ENCODE results near the gene TBX10.

TBX10 gene

GRCh38 chr11:67649634-67650510 lies 10.3 kb upstream of the TBX10 start:
- ChIA-PET CTCF (interaction anchor here (1.3 kb wide), 1 partner anchor 10 kb away, joined by 4 read pairs; no protein-coding TSS in a partner anchor), POLR2A (ENCODE audit: low non-redundant PET) (interaction anchor here (0.6 kb wide), 1 partner anchor 22 kb away, joined by 5 read pairs; no protein-coding TSS in a partner anchor)
- TF ChIP-seq, protein P1, sequence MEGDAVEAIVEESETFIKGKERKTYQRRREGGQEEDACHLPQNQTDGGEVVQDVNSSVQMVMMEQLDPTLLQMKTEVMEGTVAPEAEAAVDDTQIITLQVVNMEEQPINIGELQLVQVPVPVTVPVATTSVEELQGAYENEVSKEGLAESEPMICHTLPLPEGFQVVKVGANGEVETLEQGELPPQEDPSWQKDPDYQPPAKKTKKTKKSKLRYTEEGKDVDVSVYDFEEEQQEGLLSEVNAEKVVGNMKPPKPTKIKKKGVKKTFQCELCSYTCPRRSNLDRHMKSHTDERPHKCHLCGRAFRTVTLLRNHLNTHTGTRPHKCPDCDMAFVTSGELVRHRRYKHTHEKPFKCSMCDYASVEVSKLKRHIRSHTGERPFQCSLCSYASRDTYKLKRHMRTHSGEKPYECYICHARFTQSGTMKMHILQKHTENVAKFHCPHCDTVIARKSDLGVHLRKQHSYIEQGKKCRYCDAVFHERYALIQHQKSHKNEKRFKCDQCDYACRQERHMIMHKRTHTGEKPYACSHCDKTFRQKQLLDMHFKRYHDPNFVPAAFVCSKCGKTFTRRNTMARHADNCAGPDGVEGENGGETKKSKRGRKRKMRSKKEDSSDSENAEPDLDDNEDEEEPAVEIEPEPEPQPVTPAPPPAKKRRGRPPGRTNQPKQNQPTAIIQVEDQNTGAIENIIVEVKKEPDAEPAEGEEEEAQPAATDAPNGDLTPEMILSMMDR (conservative IDR thresholded peaks at IDR 0.05; ENCODE audit: low read depth): no peak
- H3K27ac ChIP-seq: no peak overlapping the region
- no peak for DNase-seq (ENCODE audit: low spot score)

DNA sequence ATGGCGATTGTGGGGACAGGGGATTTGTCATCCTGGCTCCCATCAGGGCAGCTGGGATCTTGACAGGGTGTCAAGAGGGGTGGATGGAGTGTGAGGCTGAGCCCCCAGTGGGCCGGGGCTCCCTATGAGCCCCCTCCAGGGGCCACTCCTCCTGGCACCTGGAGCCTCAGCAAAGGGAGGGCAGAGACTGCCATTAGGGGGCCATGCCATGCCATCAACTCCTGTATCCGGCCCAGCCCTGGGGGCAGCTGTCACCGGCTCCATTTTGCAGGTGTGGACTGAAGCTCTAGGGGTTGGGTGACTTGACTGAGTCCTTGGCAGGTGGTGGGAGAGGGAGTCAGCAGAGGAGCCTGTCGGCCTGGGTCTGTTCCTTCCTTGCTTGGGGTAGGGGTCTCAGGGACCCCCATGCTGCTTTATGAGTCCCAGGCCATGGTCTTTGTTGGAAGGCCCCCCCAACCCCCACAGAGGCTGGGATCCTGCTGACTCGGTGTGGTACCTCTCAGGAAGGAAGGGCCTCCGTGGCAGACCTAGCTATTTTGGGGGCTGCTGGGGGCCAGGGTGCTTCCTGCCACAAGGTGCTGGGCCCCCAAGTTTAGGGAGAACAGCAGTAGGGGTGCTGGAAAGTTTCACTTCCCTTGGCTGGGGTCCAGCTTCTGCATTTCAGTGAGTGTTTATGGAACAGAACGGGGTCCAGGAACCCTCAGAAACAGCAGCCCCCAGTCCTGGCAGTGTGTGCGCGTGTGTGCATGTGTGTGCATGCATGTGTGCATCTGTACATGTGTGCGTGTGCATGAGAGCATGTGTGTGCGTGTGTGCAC lies 9.4 kb upstream of the TBX10 start:
- POLR2A ChIA-PET (ENCODE audit: low non-redundant PET): no interaction called here
- no peak overlapping the region for H3K27ac ChIP-seq

GRCh38 chr11:67648140-67648795 lies 8.7 kb upstream of the TBX10 start:
- POLR2A ChIA-PET (ENCODE audit: low non-redundant PET): no interaction called here
- no peak overlapping the region for H3K27ac ChIP-seq
- no peak for DNase-seq (ENCODE audit: low spot score)
- TF ChIP-seq, protein P1 (conservative IDR thresholded peaks at IDR 0.05; ENCODE audit: low read depth): no peak
- CTCF ChIA-PET: no interaction called here

More for the DNA sequence above, 9.4 kb upstream of the TBX10 start:
- DNase-seq (ENCODE audit: low spot score): no peak
- CTCF ChIA-PET: no interaction called here
- TF ChIP-seq, protein P1 (conservative IDR thresholded peaks at IDR 0.05; ENCODE audit: low read depth): no peak

DNA sequence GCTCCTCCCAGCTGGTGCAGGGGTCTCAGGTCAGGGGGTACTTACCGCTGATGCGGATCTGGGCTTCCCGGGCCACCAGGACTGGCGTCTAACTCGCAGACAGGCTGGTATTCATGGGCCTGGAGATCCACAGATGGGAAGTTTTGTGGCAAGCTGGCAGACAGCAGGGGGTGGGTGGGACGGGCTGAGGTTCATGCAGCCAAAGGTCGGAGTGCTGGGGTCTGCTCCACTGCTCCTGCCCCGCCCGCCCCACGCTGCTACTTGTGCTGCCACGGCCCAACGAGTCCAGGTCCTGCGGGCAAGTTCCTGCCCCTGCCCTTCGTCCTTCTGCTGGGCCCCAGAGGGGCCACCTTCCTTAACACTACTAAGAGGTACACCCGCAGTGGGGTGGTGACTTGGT lies 7.9 kb upstream of the TBX10 start:
- TF ChIP-seq, protein P1 (conservative IDR thresholded peaks at IDR 0.05; ENCODE audit: low read depth): no peak
- no peak for DNase-seq (ENCODE audit: low spot score)
- CTCF ChIA-PET: interaction anchor here (0.6 kb wide), 1 partner anchor 17 kb away, joined by 3 read pairs; no protein-coding TSS in a partner anchor
- no peak overlapping the region for H3K27ac ChIP-seq
- POLR2A ChIA-PET (ENCODE audit: low non-redundant PET): no interaction called here

GRCh38 chr11:67646535-67647336 lies 7.2 kb upstream of the TBX10 start:
- CTCF ChIA-PET: interaction anchor here (0.6 to 0.9 kb wide), 3 partner anchors 7 to 17 kb away, joined by 3 to 4 read pairs (median 3); no protein-coding TSS in a partner anchor
- TF ChIP-seq, protein P1 (conservative IDR thresholded peaks at IDR 0.05; ENCODE audit: low read depth): no peak
- POLR2A ChIA-PET (ENCODE audit: low non-redundant PET): no interaction called here
- H3K27ac ChIP-seq: no peak overlapping the region
- no peak for DNase-seq (ENCODE audit: low spot score)

All from RWPE1 (cell line).